HUES64 (cell line): ENCODE measurements around the gene IL3.

ENCODE experiments used
- H3K27ac ChIP-seq: 2 replicates; pipeline ENCODE4 v1.7.0; 2013; ENCODE audit warnings: low read depth, low read length, inconsistent platforms
- H3K27me3 ChIP-seq: 2 replicates; pipeline ENCODE4 v1.6.1; 2013; ENCODE audit warnings: mild to moderate bottlenecking, low read length; ENCODE audit not compliant: insufficient read depth
- H3K36me3 ChIP-seq: 2 replicates; pipeline ENCODE4 v1.6.1; 2013; ENCODE audit warnings: mild to moderate bottlenecking, low read length; ENCODE audit not compliant: insufficient read depth
- H3K4me1 ChIP-seq: 2 replicates; pipeline ENCODE4 v1.6.1; 2013; ENCODE audit warnings: mild to moderate bottlenecking, low read length, moderate library complexity; ENCODE audit not compliant: insufficient read depth
- H3K4me3 ChIP-seq: 2 replicates; pipeline ENCODE4 v1.5.1; 2013; ENCODE audit warnings: mild to moderate bottlenecking, low read length, moderate library complexity
- H3K9ac ChIP-seq: 2 replicates; pipeline ENCODE4 v1.6.1; 2013; ENCODE audit warnings: mild to moderate bottlenecking, low read depth, low read length
- H3K9me3 ChIP-seq: 2 replicates; pipeline ENCODE4 v1.6.1; 2013; ENCODE audit warnings: low read depth, low read length; ENCODE audit not compliant: insufficient read depth
- WGBS: fragments of 150-250, 120-280 bp; methylation state at CpG from one replicate; pipeline ENCODE4 v1.1.7; 2013; ENCODE audit warnings: missing lambda C conversion rate; 5-methylcytosine and 5-hydroxymethylcytosine counted together

Gene IL3

DNA sequence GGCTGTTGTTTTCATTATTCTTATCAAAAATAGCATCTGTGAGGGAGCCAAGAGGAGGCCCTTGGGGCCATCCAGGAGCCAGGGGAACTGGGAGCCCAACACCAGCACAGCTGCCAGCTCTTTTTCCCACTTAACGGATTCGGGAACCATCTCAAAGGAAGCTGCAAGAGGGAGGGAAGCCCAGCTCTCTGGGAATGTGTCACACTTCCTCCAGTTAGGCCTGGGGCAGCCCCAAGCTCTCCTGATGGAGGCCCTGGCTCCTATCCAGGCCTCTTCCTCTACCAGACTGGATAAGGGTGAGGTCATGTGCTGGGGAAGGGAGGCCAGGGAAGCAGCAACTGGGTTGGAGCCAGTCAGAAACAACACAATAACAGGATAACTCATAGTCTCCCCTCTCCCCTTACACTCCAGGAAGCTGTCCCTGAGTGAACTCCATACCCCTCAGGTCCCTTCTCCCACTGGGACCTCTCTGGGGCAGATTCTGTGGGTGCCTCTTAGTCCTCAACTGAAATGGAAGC is 25.9 kb downstream of the IL3 start:
- H3K9me3 ChIP-seq: no peaks in the 10 kb centered on the region
- no peak overlapping the region for H3K4me3 ChIP-seq
- no peak overlapping the region for H3K9ac ChIP-seq
- no peaks in the 10 kb centered on the region for H3K36me3 ChIP-seq
- H3K27me3 ChIP-seq: no peaks in the 10 kb centered on the region
- 83% methylated on average over 2 of the region's 2 CpGs for WGBS
- no peaks in the 10 kb centered on the region for H3K4me1 ChIP-seq
- no peak overlapping the region for H3K27ac ChIP-seq

DNA sequence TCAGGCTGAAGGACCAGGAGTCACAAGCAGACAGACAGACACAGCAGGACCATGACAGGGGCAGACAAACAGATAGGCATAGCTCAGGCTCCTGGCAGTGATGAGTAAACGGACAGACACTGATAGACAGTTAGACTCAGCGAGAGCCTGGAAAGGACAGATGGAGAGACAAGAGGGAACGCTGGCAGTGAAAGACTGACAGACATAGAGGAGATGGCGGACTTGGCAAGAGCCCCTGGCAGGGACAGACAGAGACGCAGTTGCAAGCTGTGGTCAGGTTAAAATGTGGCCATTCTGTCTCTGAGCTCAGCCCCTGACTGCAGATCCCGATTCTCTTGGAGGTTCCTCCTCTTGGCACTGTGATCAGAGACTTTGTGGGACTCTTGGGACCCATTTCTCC is 26.7 kb downstream of the IL3 start:
- Histone ChIP-seq H3K4me1 (no peaks in the 10 kb centered on the region), H3K9me3 (no peaks in the 10 kb centered on the region), H3K36me3 (no peaks in the 10 kb centered on the region), H3K27ac (no peak overlapping the region), H3K4me3 (no peak overlapping the region), H3K9ac (no peak overlapping the region), H3K27me3 (no peaks in the 10 kb centered on the region)
- 93% methylated on average over 6 of the region's 6 CpGs for WGBS

DNA sequence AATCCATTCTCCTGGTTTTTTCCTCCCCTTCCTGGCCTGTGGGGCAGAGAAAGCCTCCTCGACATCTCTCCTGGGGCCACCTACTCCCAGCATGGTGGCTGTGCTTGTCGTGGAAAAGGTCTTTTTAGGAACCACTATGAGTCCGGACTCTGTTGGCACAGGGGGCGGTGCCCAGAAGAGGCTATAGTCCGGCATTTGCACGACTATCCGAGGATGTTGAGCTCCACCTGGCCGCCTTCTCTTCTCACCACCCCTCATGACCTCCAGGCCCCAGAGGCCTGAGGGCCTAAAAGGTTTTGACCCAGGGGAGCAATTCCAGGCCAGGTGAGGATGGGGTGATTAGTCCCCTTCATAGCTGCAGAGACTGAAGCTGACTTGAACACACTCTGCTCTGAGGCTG is 27.2 kb downstream of the IL3 start:
- no peak overlapping the region for H3K4me3 ChIP-seq
- no peaks in the 10 kb centered on the region for H3K27me3 ChIP-seq
- WGBS: 89% methylated on average over 8 of the region's 8 CpGs
- no peak overlapping the region for H3K27ac ChIP-seq
- H3K9me3 ChIP-seq: no peaks in the 10 kb centered on the region
- H3K9ac ChIP-seq: no peak overlapping the region
- no peaks in the 10 kb centered on the region for H3K36me3 ChIP-seq
- no peaks in the 10 kb centered on the region for H3K4me1 ChIP-seq

DNA sequence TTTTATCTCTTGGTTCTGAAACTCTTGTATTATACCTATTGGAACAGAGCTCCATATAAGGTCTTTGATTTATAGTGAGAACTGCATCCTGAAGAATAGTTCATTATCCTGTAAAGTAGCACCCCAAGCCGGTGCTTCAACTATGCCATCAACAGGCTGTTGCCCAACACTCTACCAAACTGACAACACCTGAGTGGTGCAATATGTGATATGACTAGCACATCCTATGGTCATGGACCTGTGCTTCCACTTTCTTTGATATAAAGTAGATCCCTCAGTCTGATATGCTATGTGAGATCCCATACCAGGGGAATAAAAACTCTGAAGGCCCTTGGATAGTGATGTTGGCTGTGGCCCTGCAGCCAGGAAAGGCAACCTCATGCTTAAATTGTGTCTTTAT is 28.9 kb downstream of the IL3 start:
- Histone ChIP-seq H3K4me1 (no peaks in the 10 kb centered on the region), H3K9ac (no peak overlapping the region), H3K27me3 (no peaks in the 10 kb centered on the region), H3K4me3 (no peak overlapping the region), H3K36me3 (no peaks in the 10 kb centered on the region), H3K9me3 (no peaks in the 10 kb centered on the region), H3K27ac (no peak overlapping the region)
- 70% methylated on average over 1 of the region's 1 CpG for WGBS

DNA sequence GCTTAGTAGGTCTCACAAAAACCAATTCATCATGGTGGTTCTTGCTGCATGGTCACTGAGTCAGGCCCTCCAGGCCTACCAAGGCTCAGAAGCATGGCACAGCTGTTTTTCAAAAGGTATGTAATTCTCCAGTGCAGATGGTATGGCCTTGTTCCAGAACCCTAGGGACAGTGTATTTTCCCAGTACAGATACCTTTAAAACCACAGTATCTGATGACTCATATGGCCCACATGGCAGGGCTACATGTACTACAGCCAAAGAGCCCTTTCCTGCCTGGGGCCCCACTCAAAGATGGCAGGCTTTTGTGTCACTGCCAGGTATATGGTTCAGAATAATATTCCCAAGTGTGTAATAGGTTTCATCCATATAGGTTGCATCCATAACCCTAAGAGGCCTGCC is 29.7 kb downstream of the IL3 start:
- H3K36me3 ChIP-seq: no peaks in the 10 kb centered on the region
- H3K27me3 ChIP-seq: no peaks in the 10 kb centered on the region
- no peaks in the 10 kb centered on the region for H3K4me1 ChIP-seq
- H3K9ac ChIP-seq: no peak overlapping the region
- H3K27ac ChIP-seq: no peak overlapping the region
- H3K4me3 ChIP-seq: no peak overlapping the region
- H3K9me3 ChIP-seq: no peaks in the 10 kb centered on the region

DNA sequence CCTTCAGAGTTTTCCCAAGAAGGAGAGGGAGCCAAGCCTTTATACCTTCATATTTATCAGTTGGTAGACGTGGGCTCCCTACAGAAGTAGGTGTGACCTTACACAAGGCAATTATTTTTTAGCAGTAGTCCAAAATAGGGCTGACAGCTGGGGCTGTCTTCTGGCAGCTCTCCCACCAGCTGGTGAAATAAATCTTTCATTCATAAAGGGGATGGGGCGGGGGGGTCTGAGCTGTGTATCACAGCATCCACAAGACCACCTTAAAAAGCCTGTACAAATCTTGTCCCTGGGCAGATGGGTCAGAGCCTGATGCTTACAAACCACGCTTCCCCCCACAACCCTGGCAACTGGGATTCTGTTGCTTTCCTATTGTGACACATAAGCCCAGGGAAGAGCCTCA is 32.8 kb downstream of the IL3 start:
- Histone ChIP-seq H3K4me3 (no peak overlapping the region), H3K27me3 (no peaks in the 10 kb centered on the region), H3K36me3 (no peaks in the 10 kb centered on the region), H3K9me3 (no peaks in the 10 kb centered on the region), H3K4me1 (no peaks in the 10 kb centered on the region), H3K9ac (no peak overlapping the region), H3K27ac (no peak overlapping the region)
- WGBS: 83% methylated on average over 3 of the region's 3 CpGs

DNA sequence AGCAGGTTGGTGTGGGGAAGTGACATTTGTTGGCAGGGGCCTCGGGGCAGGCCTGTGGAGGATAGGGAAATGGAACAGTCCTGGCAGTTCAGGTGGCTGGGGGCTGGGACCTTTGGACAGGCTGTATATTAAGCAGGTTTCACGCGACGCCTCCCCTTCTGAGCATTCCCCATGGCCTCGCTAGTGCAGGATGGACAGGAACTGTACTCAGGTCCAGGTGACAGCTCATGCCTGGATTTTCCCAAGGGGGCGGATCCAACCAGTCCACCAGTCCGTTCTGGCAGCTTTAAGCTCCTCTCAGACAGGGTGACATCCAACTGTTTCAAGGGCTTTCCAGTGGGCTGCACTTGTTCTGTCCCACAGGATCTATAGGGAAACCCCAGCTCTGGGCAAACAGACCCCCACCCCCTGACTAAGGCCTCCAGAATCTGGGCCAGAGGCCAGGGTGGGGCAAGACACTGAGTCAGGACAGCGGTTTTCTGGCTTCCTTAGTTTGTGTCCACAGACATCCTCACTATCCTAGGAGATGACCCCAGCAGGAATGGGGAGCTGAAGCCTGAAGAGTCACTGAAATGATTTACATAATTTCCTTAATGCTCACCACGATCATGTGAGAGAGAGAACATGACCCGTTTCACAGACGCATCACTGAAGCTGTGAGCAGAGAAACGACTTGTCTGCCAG is 34.1 kb downstream of the IL3 start:
- no peaks in the 10 kb centered on the region for H3K36me3 ChIP-seq
- H3K9ac ChIP-seq: no peak overlapping the region
- no peaks in the 10 kb centered on the region for H3K9me3 ChIP-seq
- H3K27me3 ChIP-seq: no peaks in the 10 kb centered on the region
- no peak overlapping the region for H3K27ac ChIP-seq
- H3K4me3 ChIP-seq: no peak overlapping the region
- WGBS: 93% methylated on average over 12 of the region's 12 CpGs
- no peaks in the 10 kb centered on the region for H3K4me1 ChIP-seq

DNA sequence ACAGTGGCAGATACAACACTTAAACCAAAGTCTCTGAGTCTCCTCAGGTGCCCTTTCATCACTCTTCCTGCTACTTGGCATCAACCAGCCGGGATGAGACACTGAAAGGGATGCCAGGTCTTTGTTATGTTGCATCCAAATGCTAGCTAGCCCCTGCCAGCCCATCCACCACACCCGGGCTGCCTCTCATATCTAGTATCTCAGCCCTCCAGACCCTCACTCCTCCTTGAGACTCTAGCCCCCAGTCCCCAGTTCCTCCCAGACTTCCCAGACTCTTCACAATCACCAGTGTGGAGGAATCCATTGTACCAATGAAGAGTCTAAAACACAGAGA is 34.6 kb downstream of the IL3 start:
- WGBS: 90% methylated on average over 2 of the region's 2 CpGs
- Histone ChIP-seq H3K27ac (no peak overlapping the region), H3K9ac (no peak overlapping the region), H3K4me1 (no peaks in the 10 kb centered on the region), H3K4me3 (no peak overlapping the region), H3K36me3 (no peaks in the 10 kb centered on the region), H3K9me3 (no peaks in the 10 kb centered on the region), H3K27me3 (no peaks in the 10 kb centered on the region)

DNA sequence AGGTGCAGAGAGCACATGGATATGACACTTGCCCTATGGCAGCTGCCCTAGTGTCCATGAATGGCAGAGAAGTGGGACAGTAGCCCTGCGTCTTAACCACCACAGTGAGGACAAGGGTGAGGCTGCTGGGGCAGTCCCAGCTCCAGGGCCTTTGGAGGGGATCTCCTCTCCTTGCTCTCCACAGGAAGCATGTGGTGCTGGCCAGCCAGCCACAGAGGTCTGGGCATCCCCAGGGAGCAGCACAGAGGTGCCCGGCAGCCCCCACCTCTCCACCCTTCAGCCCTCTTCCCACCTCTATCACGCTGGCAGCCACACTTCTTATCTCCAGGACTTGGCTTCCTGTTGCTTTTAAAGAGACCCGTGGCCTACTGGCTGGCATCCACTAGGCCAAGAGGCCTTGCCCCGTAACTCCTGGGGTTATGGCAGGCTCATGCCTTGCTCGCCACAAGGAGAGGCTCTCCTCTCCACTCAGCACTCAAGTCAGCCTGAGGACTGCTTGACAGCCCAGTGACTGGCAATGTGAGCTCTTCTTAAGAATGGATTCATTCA is 35.0 kb downstream of the IL3 start:
- WGBS: 93% methylated on average over 6 of the region's 6 CpGs
- H3K4me1 ChIP-seq: no peaks in the 10 kb centered on the region
- no peak overlapping the region for H3K27ac ChIP-seq
- no peaks in the 10 kb centered on the region for H3K27me3 ChIP-seq
- no peaks in the 10 kb centered on the region for H3K9me3 ChIP-seq
- no peak overlapping the region for H3K4me3 ChIP-seq
- H3K9ac ChIP-seq: no peak overlapping the region
- H3K36me3 ChIP-seq: no peaks in the 10 kb centered on the region

DNA sequence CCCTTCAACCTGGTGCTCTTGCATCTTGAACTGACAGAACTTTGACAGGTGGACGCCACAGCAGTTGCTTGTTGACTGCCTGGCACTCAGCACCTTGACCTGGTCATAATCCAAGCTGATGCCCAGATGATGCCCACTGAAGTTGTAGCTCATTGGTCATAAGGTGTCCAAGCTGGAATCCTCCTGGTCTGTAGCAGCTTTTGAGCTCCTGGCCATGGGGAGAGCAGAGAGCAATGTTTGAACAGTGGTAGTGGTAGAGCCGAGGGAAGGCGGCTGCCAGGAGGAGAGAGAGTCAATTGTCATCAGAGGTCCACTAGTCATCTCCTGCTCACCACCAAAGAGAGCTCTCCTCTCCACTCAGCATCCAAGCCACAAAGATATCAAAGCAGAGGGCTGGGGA is 36.4 kb downstream of the IL3 start:
- H3K27me3 ChIP-seq: no peaks in the 10 kb centered on the region
- H3K4me3 ChIP-seq: no peak overlapping the region
- H3K36me3 ChIP-seq: no peaks in the 10 kb centered on the region
- H3K4me1 ChIP-seq: no peaks in the 10 kb centered on the region
- no peak overlapping the region for H3K9ac ChIP-seq
- no peaks in the 10 kb centered on the region for H3K9me3 ChIP-seq
- H3K27ac ChIP-seq: no peak overlapping the region
- WGBS: 98% methylated on average over 3 of the region's 3 CpGs

DNA sequence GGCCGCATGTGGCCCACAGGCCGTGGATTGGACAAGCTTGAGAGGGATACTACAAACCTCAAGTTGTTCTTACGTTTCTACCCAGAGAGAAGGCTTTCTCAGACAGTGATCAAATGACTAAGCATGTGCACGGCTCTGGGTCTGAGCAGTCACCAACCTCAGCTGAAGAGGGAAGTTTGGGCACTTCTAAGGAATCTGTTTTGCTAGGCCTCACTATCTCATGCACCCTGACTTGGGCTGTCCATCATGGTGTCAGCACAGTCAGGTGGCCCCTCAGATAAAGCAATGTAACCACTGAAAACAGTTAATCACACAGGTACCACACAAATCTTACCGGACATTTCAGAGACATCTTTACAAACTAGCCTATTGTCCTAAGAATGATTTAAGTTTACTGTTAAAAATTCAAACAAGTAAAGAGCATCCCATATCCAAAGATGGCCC is 37.7 kb downstream of the IL3 start:
- Histone ChIP-seq H3K4me1 (no peaks in the 10 kb centered on the region), H3K9ac (no peak overlapping the region), H3K9me3 (no peaks in the 10 kb centered on the region), H3K27me3 (no peaks in the 10 kb centered on the region), H3K27ac (no peak overlapping the region), H3K36me3 (no peaks in the 10 kb centered on the region), H3K4me3 (no peak overlapping the region)
- WGBS: 96% methylated on average over 5 of the region's 5 CpGs

DNA sequence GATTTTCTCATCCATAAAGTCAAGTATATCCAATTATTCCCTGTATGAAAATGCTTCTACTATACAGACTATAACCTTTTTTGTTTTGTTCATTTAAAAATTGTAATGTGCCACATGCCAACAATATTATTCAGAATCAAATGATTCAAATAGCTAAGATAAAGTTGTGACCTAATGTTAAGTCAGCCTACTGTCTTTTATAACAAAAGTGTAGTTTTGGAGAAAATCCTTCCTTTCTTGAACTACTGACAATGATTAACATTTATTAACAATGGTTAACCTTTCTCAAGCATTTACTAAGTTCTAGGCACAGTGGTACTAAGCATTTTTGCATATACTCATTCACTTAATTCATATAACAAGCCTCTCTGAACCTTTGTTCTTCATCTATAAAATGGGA is 38.2 kb downstream of the IL3 start:
- Histone ChIP-seq H3K27ac (no peak overlapping the region), H3K9me3 (no peaks in the 10 kb centered on the region), H3K4me3 (no peak overlapping the region), H3K27me3 (no peaks in the 10 kb centered on the region), H3K36me3 (no peaks in the 10 kb centered on the region), H3K9ac (no peak overlapping the region), H3K4me1 (no peaks in the 10 kb centered on the region)
